CD8-positive, alpha-beta memory T cell (primary cell): ENCODE results near the gene SNTA1. TPM values are rescaled to one million over a fixed set of nuclear protein-coding genes. Genes with fewer than 3 reads are reported as not detected.
"Not testable (repeated sequence)": the region's sequence is repeated elsewhere in the genome, so short reads cannot be mapped to it uniquely, and the experiment has no call there.

Experiments
- CTCF ChIA-PET: fragments of 350-600 bp; sonication (Branson Sonifier 250); formaldehyde crosslinking; loops from one replicate; lab custom pipeline; 2021; ENCODE audit warnings: antibody characterized with exemption; lab: Charles Lee
- POLR2A ChIA-PET: fragments of 350-600 bp; sonication (Branson Sonifier 250); formaldehyde crosslinking; loops from one replicate; lab custom pipeline; 2021; ENCODE audit warnings: antibody characterized with exemption; lab: Charles Lee
- DNase-seq, 5 donors: peaks; one replicate each; pipeline versions ENCODE4 v3.0.0 to v3.0.0-alpha.2; 2020 to 2022; ENCODE audit warnings: mixed read lengths in 1 of 5
- H3K27ac ChIP-seq: one replicate; pipeline ENCODE4 v1.7.0; 2013; ENCODE audit warnings: low read depth, mild to moderate bottlenecking, low read length, moderate library complexity
- H3K27me3 ChIP-seq: 2 replicates; pipeline ENCODE4 v1.7.0; 2013; ENCODE audit warnings: low read length, mild to moderate bottlenecking; ENCODE audit not compliant: insufficient read depth, poor library complexity, severe bottlenecking
- H3K36me3 ChIP-seq: 2 replicates; pipeline ENCODE4 v1.7.0; 2013; ENCODE audit warnings: mild to moderate bottlenecking, low read length, moderate library complexity; ENCODE audit not compliant: insufficient read depth
- H3K4me1 ChIP-seq: 2 replicates; pipeline ENCODE4 v1.7.0; 2013; ENCODE audit warnings: mild to moderate bottlenecking, low read length, moderate library complexity; ENCODE audit not compliant: insufficient read depth
- H3K4me3 ChIP-seq: 2 replicates; pipeline ENCODE4 v1.7.0; 2013; ENCODE audit warnings: mild to moderate bottlenecking, low read length
- H3K9me3 ChIP-seq: 2 replicates; pipeline ENCODE4 v1.7.0; 2013; ENCODE audit warnings: mild to moderate bottlenecking, low read length
- H3K27ac Mint-ChIP-seq, 8 donors: one replicate each; pipeline ENCODE4 v1.8.0; 2020 to 2021; ENCODE audit warnings: mixed read lengths in 8 of 8, mild to moderate bottlenecking in 6 of 8, inconsistent platforms in 3 of 8, moderate library complexity in 3 of 8
- H3K27me3 Mint-ChIP-seq, 2 donors: one replicate each; pipeline ENCODE4 v1.8.0; 2020 to 2021; ENCODE audit warnings: mixed read lengths in 2 of 2, mild to moderate bottlenecking in 1 of 2, moderate library complexity in 1 of 2
- H3K36me3 Mint-ChIP-seq, 3 donors: one replicate each; pipeline ENCODE4 v1.8.0; 2020 to 2021; ENCODE audit warnings: mixed read lengths in 3 of 3, inconsistent platforms in 1 of 3, mild to moderate bottlenecking in 1 of 3
- H3K4me1 Mint-ChIP-seq, 3 donors: one replicate each; pipeline ENCODE4 v1.8.0; 2020 to 2021; ENCODE audit warnings: mixed read lengths in 3 of 3, inconsistent platforms in 1 of 3, mild to moderate bottlenecking in 1 of 3
- H3K4me3 Mint-ChIP-seq, 7 donors: one replicate each; pipeline ENCODE4 v1.8.0; 2020 to 2021; ENCODE audit warnings: mixed read lengths in 7 of 7, mild to moderate bottlenecking in 6 of 7, moderate library complexity in 4 of 7, inconsistent platforms in 2 of 7
- H3K9me3 Mint-ChIP-seq, 5 donors: one replicate each; pipeline ENCODE4 v1.8.0; 2020 to 2022; ENCODE audit warnings: mixed read lengths in 5 of 5, mild to moderate bottlenecking in 3 of 5, moderate library complexity in 2 of 5, inconsistent platforms in 1 of 5
- polyA plus RNA-seq: library from polyadenylated mRNA; unstranded; fragments of 300-500 nt; fragmentation: Illumina TruSeq; gene quantifications from one replicate; pipeline ENCODE4 v1.2.3, GENCODE V29; 2021
- total RNA-seq, 2 experiments: library from RNA; stranded (reverse); gene quantifications; one replicate each; pipeline ENCODE4 v1.2.3, GENCODE V29; 2021

The SNTA1 gene
- total and polyA plus RNA-seq, 3 experiments from 2014 or later: 4.6 to 11.8 (median 5.6) TPM

GRCh38 chr20:33474097-33474873, 30.7 kb upstream of the SNTA1 start:
- ChIA-PET POLR2A (no interaction called here), CTCF (no interaction called here)
- Mint-ChIP-seq H3K36me3 (no peaks in the 10 kb centered on the region), H3K27me3 (peaks cover 0 to 3% of the 10 kb centered on the region in 2 donors), H3K4me3 (no peak overlapping the region), H3K27ac (peak overlapping the region in 1 of 8 donors; percentile 91), H3K4me1 (no peaks in the 10 kb centered on the region), H3K9me3 (no peaks in the 10 kb centered on the region)
- no peaks in the 10 kb centered on the region for H3K9me3 ChIP-seq
- no peak for DNase-seq
- H3K4me3 ChIP-seq: no peak overlapping the region
- H3K4me1 ChIP-seq: no peaks in the 10 kb centered on the region
- H3K27ac ChIP-seq: no peak overlapping the region
- no peaks in the 10 kb centered on the region for H3K27me3 ChIP-seq
- no peaks in the 10 kb centered on the region for H3K36me3 ChIP-seq

DNA sequence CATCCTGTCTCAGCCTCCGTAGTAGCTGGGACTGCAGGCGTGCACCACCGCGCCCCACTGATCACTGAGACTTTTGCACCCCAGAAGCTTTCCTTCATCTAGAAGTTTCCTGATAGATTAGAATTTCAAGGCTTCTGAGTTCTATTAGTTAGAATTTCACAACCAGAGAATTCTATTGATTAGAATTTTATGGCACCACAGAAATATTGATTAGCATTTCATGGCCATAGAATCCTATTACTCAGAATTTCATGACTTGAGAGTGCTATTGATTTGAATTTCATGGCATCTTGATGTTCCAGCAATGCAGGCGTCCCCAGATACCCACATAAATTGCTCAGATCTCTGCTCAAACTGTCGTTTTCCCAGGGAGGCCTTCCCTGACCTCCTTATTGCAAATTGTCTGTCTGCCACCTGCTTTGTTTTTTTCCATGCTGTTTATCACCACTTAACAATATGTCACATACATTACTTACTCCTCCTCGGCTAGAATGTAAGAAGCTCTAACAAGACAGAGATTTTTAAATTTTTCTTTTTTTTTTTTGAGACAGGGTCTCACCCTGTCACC, 29.4 kb upstream of the SNTA1 start:
- no peaks in the 10 kb centered on the region for H3K36me3 Mint-ChIP-seq
- no peak overlapping the region for H3K4me3 Mint-ChIP-seq
- Histone ChIP-seq H3K4me1 (no peaks in the 10 kb centered on the region), H3K36me3 (no peaks in the 10 kb centered on the region), H3K27me3 (no peaks in the 10 kb centered on the region), H3K4me3 (no peak overlapping the region), H3K27ac (no peak overlapping the region), H3K9me3 (no peaks in the 10 kb centered on the region)
- H3K9me3 Mint-ChIP-seq: no peaks in the 10 kb centered on the region
- CTCF ChIA-PET: interaction anchor here (0.8 to 1.8 kb wide), 2 partner anchors 15 to 195 kb away, joined by 3 to 6 read pairs; no protein-coding TSS in a partner anchor
- H3K4me1 Mint-ChIP-seq: no peaks in the 10 kb centered on the region
- no peak overlapping the region for H3K27ac Mint-ChIP-seq
- POLR2A ChIA-PET: no interaction called here
- DNase-seq: no peak
- peaks cover 0 to 3% of the 10 kb centered on the region in 2 donors for H3K27me3 Mint-ChIP-seq

DNA sequence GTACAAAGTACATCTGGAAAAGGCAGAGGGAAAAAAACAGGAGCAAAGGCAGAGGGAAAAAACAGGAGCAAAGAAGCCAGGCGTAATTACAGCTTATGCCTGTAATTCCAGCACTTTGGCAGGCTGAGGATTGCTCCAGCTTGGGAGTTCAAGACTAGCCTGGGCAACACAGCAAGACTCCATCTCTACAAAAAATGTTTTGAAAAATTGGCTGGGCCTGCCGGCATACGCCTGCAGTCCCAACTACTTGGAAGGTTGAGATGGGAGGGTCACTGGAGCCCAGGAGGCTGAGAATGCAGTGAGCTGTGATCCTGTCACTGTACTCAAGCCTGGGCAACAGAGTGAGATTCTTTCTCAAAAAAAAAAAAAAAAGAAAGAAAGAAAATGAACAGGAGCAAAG, 27.3 kb upstream of the SNTA1 start:
- Mint-ChIP-seq H3K9me3 (no peaks in the 10 kb centered on the region), H3K36me3 (no peaks in the 10 kb centered on the region), H3K27me3 (peaks cover 0 to 3% of the 10 kb centered on the region in 2 donors), H3K4me1 (no peaks in the 10 kb centered on the region), H3K4me3 (no peak overlapping the region), H3K27ac (no peak overlapping the region)
- Histone ChIP-seq H3K27ac (no peak overlapping the region), H3K4me3 (no peak overlapping the region), H3K27me3 (no peaks in the 10 kb centered on the region), H3K36me3 (no peaks in the 10 kb centered on the region), H3K9me3 (no peaks in the 10 kb centered on the region), H3K4me1 (no peaks in the 10 kb centered on the region)
- ChIA-PET POLR2A (no interaction called here), CTCF (interaction anchor here (1.2 kb wide), 1 partner anchor 183 kb away, joined by 3 read pairs; no protein-coding TSS in a partner anchor)
- DNase-seq: no peak

- H3K27me3 Mint-ChIP-seq: peaks cover 0 to 2% of the 10 kb centered on the region in 2 donors
- no peaks in the 10 kb centered on the region for H3K9me3 Mint-ChIP-seq
- Histone ChIP-seq H3K9me3 (no peaks in the 10 kb centered on the region), H3K36me3 (no peaks in the 10 kb centered on the region), H3K27ac (no peak overlapping the region), H3K4me3 (no peak overlapping the region), H3K27me3 (no peaks in the 10 kb centered on the region), H3K4me1 (no peaks in the 10 kb centered on the region)
- ChIA-PET CTCF (interaction anchor here (0.8 to 1.7 kb wide), 3 partner anchors 13 to 183 kb away, joined by 3 read pairs; no protein-coding TSS in a partner anchor), POLR2A (no interaction called here)
- H3K4me3 Mint-ChIP-seq: no peak overlapping the region
- no peak overlapping the region for H3K27ac Mint-ChIP-seq
- no peaks in the 10 kb centered on the region for H3K36me3 Mint-ChIP-seq
- no peak for DNase-seq
- H3K4me1 Mint-ChIP-seq: no peaks in the 10 kb centered on the region
Measured at GRCh38 chr20:33470457-33470856, 26.9 kb upstream of the SNTA1 start.

DNA sequence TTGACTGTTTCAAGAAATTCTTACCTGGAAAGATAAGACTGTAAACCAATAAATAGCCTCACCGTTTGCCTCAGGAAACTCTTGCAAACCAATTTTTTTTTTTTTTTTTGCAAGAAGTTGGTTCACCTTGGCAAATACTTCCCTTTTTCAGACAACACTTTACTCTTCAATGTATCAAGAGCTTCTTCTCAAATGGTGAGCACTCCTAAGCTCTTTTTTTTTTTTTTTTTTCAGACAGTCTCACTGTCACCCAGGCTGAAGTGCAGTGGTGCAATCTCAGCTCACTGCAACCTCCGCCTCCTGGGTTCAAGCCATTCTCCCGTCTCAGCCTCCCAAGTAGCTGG, 22.7 kb upstream of the SNTA1 start:
- POLR2A ChIA-PET: no interaction called here

DNA sequence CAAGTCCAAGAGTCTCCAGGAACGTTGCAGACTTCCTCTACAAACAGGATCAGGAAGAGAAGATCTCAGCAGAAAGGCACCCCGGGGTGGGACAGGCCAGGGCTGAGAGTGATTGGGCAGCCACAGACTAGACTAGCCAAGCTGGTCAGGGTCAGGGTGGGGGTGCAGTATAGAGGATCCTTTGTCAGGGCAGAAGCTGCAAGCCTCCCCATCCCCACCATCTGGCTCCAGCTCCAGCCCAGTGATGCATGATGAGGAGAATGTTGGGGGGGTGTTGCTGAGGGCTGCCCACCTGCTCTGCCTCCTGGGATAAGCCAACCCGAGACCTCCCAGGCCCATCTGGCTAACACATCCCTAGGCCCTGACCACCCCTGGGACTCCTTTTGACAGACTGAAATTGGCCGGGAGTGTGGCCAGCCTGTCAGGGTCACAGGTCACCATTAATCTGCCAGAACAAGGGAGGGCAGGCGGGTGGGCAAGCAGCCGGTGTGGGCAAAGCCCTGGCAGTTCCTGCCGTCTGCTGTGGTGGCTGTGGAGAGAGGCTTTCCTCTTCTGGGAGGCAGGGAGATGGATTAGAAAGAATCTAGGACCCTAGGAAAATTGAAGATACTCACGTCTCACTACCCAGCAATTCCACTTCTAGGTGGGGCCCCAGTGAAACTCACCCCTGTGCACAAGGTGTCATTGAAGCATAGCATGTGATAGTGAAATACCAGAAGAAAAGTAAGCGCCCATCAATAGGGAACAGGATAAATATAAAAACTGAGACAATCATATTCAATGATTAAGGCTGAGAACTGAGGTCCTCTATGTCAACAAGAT, 22.1 kb upstream of the SNTA1 start:
- H3K4me3 Mint-ChIP-seq: no peak overlapping the region
- Histone ChIP-seq H3K27ac (no peak overlapping the region), H3K36me3 (no peaks in the 10 kb centered on the region), H3K27me3 (no peaks in the 10 kb centered on the region), H3K4me1 (no peaks in the 10 kb centered on the region), H3K9me3 (no peaks in the 10 kb centered on the region), H3K4me3 (no peak overlapping the region)
- no peaks in the 10 kb centered on the region for H3K27me3 Mint-ChIP-seq
- H3K27ac Mint-ChIP-seq: no peak overlapping the region
- ChIA-PET CTCF (no interaction called here), POLR2A (no interaction called here)
- no peaks in the 10 kb centered on the region for H3K9me3 Mint-ChIP-seq
- H3K4me1 Mint-ChIP-seq: no peaks in the 10 kb centered on the region
- DNase-seq: no peak
- no peaks in the 10 kb centered on the region for H3K36me3 Mint-ChIP-seq

More for the DNA sequence above, 22.7 kb upstream of the SNTA1 start:
- no peaks in the 10 kb centered on the region for H3K4me1 Mint-ChIP-seq
- no peaks in the 10 kb centered on the region for H3K36me3 ChIP-seq
- CTCF ChIA-PET: no interaction called here
- H3K27me3 ChIP-seq: no peaks in the 10 kb centered on the region
- H3K4me1 ChIP-seq: no peaks in the 10 kb centered on the region
- DNase-seq: no peak
- no peaks in the 10 kb centered on the region for H3K36me3 Mint-ChIP-seq
- no peak overlapping the region for H3K4me3 ChIP-seq
- H3K27me3 Mint-ChIP-seq: no peaks in the 10 kb centered on the region
- H3K27ac Mint-ChIP-seq: no peak overlapping the region
- no peak overlapping the region for H3K27ac ChIP-seq
- no peaks in the 10 kb centered on the region for H3K9me3 Mint-ChIP-seq
- H3K9me3 ChIP-seq: no peaks in the 10 kb centered on the region
- H3K4me3 Mint-ChIP-seq: no peak overlapping the region

DNA sequence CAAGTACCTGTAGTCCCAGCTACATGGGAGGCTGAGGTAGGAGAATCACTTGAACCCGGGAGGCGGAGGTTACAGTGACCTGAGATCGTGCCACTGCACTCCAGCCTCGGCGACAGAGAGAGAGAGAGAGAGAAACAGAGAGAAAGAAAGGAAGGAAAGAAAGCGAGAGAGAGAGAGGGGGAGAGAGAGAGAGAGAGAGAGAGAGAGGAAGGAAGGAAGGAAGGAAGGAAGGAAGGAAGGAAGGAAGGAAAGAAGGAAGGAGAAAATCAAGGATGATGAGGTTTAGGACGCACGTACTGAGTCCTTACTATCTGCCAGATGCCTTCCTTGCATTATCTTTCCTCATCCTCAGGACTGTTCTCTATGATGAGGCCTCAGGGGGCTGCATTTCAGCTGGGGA, 21.2 kb upstream of the SNTA1 start:
- H3K27me3 ChIP-seq, H3K36me3 ChIP-seq, H3K4me1 Mint-ChIP-seq, H3K27ac Mint-ChIP-seq, H3K4me3 Mint-ChIP-seq, H3K27me3 Mint-ChIP-seq, H3K9me3 Mint-ChIP-seq, H3K36me3 Mint-ChIP-seq, POLR2A ChIA-PET, H3K27ac ChIP-seq, H3K4me1 ChIP-seq, H3K4me3 ChIP-seq, H3K9me3 ChIP-seq, CTCF ChIA-PET, DNase-seq: not testable (repeated sequence)
